H1 (cell line): ENCODE results near the gene SLC2A11. TPM values are rescaled to one million over a fixed set of nuclear protein-coding genes. Genes with fewer than 3 reads are reported as not detected.

Experiments
- ASH2L ChIP-seq: fragments of 200-600, 300-600 bp; sonication (generic); IDR thresholded peaks from one replicate; pipeline ENCODE4 v1.7.1; 2017; ENCODE audit warnings: low read length
- EP300 ChIP-seq, 2 experiments: IDR thresholded peaks; 1 replicate in 1 of 2; 2 replicates in 1 of 2; pipeline ENCODE4 v1.6.1; 2011 to 2012; ENCODE audit warnings: low read depth in 2 of 2, low read length in 2 of 2, mild to moderate bottlenecking in 2 of 2, borderline replicate concordance in 1 of 2, inconsistent platforms in 1 of 2, moderate library complexity in 1 of 2
- HDAC2 ChIP-seq, 2 experiments: fragments of 300-600 bp in 1 of 2; sonication (generic) in 1 of 2; IDR thresholded peaks; 2 replicates each; pipeline ENCODE4 v1.6.1; 2011 to 2012; ENCODE audit warnings: low read depth in 2 of 2, low read length in 2 of 2, mild to moderate bottlenecking in 2 of 2, moderate library complexity in 2 of 2, borderline replicate concordance in 1 of 2, inconsistent platforms in 1 of 2
- POLR2A ChIP-seq, 2 experiments: IDR thresholded peaks; 1 replicate in 1 of 2; 2 replicates in 1 of 2; pipeline ENCODE4 v1.6.1; 2011; ENCODE audit warnings: low read depth in 2 of 2, low read length in 2 of 2, mild to moderate bottlenecking in 2 of 2; ENCODE audit errors: control extremely low read depth in 1 of 2
- polyA plus RNA-seq, 7 experiments: library from polyadenylated mRNA; depleted of rRNA in 3 of 7; stranded (reverse) in 5 of 7; unstranded in 2 of 7; fragments of >200 nt in 5 of 7; fragments of 200-250 nt in 2 of 7; gene quantifications; 1 replicate in 5 of 7; 2 replicates in 1 of 7; 4 replicates in 1 of 7; pipeline versions ENCODE4 v1.2.1 to v1.2.3, GENCODE V29; 2011 to 2013; ENCODE audit warnings: missing spikeins in 2 of 7, mixed read lengths in 2 of 7
- total RNA-seq: library from RNA; stranded (reverse); fragmentation: NEBNext Ultra II Directional; extraction: Animal tissue kit (Norgen Biotek cat#: 25700); gene quantifications from 2 replicates; pipeline ENCODE4 v1.2.1, GENCODE V29; 2021

SLC2A11 gene
- total and polyA plus RNA-seq, 2 of the 8 experiments (the other 6 are each of a cell fraction or from before 2014, with no cell fraction given), result 10.7 to 12.5 TPM

GRCh38 chr22:23898006-23898974, 40.6 kb downstream of the SLC2A11 start (continued):
- no peak for TF ChIP-seq HDAC2 (IDR thresholded peaks at IDR 0.05; ENCODE audit: borderline replicate concordance in 1 of 2, low read depth in 2 of 2, low read length in 2 of 2)
- no peak for TF ChIP-seq EP300 (IDR thresholded peaks at IDR 0.05; ENCODE audit: borderline replicate concordance in 1 of 2, low read depth in 2 of 2, low read length in 2 of 2)
- peak in 1 of 2 experiments; percentile 57; a peak in 2 of 3 replicates for TF ChIP-seq POLR2A (IDR thresholded peaks at IDR 0.05; ENCODE audit: control extremely low read depth in 1 of 2, low read depth in 2 of 2, low read length in 2 of 2)
- peak; percentile 40 for TF ChIP-seq ASH2L
- TF ChIP-seq, all 59 proteins: peak for 2
